Measurements from ENCODE around the gene SMARCA1.

Gene SMARCA1

GRCh38 chrX:129449148-129449547 lies 74.1 kb downstream of the SMARCA1 start:
- FAIRE-seq = no peak

DNA sequence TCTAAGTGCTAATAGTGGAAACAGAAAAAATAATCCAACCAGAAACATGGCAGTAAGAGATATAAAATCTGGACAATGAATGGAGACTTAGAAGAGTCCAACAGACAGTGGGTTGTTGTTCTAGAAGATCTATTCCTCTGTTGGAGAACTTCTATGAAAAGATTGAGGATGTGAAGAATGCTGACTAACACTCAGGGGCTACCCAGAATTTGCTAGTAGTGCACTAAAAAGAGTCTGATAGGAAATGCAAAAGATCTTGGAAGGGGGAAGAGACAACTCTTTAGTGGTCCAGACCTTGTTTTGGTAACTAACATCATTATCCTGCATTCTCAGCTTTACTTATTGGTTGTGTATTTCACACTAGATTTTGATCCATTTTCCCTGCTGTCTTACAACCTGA lies 77.9 kb downstream of the SMARCA1 start:
- no peak for FAIRE-seq

DNA sequence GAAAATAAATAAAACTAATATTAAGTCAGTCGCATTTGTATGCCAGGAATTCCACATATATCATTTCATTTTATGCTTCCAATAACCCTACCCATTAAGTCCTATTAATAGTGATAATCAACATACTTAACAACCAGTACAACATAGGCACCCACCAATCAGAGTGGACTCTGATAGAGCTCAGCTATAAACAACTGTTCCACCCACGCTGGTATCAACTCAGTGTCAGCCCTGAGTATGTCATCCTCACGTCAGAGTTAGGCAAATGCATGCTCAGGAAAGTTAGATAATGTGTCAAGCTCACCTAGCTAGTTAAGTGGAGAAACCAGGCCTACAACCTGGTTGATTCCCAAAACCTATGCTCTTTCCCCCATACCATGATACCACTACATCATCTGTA lies 89.3 kb downstream of the SMARCA1 start:
- no peak for FAIRE-seq

GRCh38 chrX:129433461-129433860 lies 89.8 kb downstream of the SMARCA1 start:
- FAIRE-seq = no peak

- FAIRE-seq = no peak
These were observed 96.0 kb downstream of the SMARCA1 start for GRCh38 chrX:129427267-129427666.

DNA sequence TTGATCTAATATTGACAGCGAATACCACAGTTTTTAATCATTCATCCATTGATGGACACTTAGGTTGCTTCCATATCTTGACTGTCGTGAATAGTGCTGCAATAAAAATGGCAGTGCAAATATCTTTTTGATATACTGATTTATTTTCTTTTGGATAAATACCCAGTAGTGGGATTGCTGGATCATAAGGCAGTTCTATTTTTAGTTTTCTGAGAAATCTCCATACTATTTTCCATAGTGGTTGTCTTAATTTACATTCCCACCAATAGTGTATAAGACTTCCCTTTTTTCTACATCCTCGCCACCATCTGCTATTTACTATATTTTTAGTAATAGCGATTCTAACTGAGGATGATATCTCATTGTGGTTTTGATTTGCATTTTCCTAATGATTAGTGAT lies 100.1 kb downstream of the SMARCA1 start:
- FAIRE-seq = no peak

DNA sequence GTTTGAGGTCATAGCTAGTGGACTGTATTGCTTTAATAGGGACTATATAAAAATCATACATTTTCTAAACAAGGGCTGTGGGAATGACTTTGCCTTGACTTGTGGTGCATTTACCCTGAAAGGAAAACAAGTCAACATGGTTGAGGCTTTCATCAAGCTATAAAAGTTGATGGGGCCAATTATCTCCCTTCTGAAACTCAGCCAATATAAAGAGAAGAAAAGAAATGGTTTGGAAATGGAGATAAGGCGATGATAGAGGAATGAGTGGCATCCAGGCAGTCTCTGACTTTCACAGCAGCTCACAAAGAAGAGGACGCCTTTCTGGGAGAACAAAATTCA lies 118.7 kb downstream of the SMARCA1 start:
- FAIRE-seq = no peak

DNA sequence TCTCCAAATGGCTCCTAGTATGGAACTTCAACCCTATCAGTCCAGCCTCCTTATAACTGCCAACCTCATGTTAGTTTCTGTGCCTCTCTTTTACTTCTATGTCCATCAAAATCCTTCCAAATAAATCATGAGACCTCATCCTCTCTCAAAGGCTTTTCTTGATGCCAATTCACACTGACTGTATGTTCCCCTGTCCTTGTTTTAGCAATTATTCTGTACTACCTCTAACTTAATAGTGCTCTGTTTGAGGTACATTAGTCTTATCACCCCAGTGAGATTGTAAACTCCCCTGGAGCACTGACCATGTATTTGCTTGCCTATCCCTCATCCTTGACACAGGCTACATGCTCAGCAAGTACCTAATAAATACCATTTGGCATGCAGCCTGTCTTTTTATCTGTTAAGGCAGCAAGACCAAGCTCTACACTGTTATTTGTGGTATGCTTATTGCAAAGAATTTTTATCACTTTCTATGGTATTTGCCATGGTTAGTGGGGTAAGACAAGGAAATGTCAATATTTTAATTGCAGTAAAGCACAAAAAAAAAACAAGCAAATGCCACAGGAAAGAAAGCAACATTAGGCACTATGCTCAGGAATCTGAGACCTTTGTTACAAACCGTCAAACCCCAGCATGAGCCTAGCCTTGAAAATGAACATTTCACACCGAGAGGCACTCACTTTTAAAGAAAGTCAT lies 119.2 kb downstream of the SMARCA1 start:
- FAIRE-seq = no peak

All from A204.1 (cell line).